GM18909 (cell line): Measurements from ENCODE around the gene DHX40.
"Not testable (repeated sequence)": the region's sequence is repeated elsewhere in the genome, so short reads cannot be mapped to it uniquely, and the experiment has no call there.

Experiments
- ATAC-seq: cut with Tn5 transposase; IDR thresholded peaks from one replicate; pipeline ENCODE4 v1.9.1; 2021; ENCODE audit warnings: mild to moderate bottlenecking; ENCODE audit not compliant: unreplicated experiment, poor library complexity

DHX40 gene

DNA sequence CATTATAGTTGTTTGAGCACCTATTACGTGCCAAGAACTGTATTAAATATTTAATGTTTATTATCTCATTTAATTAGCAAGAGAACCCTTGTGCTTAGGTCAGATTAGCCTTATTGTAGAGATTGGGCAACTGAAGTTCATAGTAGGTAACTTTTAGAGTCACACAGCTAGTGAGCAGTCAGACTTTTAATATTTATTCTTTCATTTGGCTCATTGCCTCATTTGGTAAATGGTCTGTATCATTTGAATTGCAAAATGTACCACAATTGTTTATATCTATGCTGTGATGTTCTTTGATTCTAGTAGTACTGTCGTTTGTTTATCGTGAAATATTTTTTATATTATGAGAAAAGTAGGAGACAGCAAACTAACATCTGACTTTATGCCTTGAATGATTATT, 61.9 kb downstream of the DHX40 start:
- ATAC-seq: no peak

DNA sequence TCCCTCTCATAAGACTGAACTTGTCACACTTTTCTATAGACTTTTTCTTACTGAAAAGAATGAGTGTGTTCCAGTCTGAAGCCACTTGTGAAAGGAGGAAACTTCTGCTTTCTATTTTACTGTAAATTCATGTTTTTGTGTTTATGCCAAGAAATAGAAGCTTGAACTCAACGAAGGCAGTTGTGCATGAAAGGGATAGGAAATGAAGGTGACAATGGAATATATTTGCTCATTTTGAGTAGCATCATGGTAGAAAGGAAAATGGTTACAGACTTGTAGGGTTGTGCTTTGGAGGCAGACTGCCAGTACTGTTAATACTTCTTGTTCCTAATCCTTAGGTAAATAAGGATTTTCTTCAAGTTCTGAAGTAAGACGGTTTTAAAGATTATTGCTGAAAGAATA, 62.4 kb downstream of the DHX40 start:
- no peak for ATAC-seq

DNA sequence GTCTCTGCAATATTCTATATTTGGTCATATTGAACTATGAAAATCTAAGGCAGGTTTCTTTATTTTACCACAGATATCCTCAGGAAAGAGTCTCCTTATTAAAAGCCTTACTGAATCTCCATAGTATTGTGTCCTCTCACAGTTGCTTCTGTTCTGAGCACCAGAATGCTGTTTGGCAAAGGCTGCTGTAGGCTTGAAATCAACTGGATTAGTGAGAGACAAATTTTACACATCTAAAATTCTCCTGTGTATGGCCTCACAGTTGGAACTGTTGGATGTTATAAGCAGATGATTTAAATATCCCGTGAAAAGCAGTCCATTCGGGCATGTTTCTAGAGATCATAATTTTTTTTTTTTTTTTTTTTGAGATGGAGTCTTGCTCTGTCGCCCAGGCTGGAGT, 63.8 kb downstream of the DHX40 start:
- ATAC-seq: no peak

DNA sequence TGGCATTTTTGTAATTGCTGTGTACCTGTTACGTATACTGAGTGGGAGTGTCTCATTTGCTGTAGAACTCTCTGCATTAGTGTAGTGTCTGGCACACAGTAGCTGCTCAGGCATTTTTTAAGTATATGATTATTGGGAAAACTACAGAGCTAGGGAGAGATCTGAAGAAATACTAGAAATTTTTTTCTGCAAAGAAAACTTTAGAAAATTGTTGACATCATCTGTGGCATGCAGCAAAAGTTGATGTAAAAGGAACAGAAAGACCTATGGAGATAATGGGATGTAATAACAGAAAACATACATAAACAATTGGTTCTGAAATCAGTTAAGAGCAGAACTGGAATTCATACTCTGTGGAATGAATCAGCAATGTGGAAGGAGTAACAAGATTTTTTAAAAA, 65.9 kb downstream of the DHX40 start:
- no peak for ATAC-seq

DNA sequence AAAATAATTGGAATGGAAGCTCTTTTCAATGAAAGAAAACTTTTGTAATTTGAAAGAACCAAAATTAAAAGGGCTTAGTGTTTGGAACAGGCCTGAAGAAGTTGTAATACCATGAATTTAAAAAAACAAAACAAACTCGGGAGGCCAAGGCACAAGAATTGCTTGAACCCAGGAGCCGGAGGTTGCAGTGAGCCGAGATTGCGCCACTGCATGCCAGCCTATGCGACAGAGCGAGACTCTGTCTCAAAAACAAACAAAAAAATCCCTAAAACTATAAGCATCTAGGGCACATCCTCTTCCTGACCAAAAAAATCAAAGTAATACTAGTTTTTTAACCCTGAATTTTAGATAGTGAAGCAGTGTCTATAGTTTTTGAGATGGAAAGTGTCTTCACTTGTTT, 67.0 kb downstream of the DHX40 start:
- no peak for ATAC-seq

DNA sequence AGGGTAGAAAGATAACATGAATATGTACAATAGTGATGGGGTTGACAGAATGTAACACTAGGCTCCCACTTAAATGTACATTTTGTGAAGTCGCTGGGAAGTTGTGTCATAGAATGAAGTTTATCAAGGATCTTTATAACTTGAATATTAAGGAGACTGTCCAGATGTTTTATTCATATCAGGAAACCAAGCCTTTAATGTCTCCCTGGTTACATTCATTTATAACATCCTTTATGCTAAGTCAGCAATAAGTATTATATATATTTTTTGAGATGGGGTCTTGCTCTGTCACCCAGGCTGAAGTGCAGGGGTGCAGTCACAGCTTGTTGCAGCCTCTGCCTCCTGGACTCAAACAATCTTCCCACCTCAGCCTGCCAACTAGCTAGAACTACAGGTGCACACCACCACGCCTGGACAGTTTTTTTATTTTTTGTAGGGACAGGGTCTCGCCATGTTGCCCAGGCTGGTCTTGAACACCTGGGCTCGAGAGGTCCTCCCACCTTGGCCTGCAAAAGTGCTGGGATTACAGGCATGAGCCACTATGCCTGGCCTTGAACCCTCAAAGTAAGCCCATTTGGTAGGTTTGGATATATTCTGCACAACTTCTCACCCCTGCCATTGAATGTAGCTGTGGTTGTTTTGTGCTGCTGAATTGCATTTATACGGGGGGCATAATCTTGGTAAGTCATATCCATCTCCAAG, 68.4 kb downstream of the DHX40 start:
- no peak for ATAC-seq

DNA sequence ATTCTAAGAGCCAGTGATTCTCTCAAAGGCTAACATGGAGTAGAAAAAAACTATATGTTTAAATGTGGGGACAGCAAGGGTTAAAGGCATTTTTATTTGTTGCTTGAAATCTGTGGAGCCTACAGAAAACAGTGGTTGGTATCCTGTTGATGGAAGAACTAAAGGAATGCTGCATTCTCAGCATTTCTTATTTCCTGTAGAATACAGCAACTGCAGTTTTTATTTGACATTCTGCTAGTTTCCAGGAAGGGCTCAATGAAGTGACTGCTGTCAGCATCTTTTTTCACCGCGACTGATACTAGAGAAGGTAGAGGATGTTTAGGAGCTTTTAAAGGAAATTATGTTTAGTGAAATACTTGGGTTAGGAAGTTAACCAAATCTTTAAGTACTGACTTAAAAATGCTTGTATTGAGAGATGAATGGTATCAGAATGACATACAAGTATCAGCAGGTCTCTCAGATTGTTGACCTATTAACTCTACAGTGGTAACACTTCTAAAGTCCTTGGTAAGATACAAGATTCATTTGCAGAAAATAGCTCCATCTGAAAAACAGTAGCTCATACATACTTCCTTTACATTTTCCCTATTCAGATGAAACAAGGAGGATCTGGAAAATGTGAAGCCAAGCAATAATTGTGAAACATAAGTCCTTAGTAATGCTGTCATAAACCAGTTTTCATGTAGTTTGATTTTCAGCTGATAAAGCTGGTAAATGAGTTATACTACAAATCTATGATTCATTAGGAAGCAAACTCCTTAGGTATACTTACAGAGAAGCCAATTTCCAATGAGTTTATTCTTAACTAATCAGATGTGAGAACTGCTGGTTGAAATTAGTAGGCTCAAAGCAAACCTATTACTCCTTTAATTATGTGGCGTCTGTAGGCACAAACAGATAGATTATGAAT, 69.5 kb downstream of the DHX40 start:
- ATAC-seq: peak; percentile 65

DNA sequence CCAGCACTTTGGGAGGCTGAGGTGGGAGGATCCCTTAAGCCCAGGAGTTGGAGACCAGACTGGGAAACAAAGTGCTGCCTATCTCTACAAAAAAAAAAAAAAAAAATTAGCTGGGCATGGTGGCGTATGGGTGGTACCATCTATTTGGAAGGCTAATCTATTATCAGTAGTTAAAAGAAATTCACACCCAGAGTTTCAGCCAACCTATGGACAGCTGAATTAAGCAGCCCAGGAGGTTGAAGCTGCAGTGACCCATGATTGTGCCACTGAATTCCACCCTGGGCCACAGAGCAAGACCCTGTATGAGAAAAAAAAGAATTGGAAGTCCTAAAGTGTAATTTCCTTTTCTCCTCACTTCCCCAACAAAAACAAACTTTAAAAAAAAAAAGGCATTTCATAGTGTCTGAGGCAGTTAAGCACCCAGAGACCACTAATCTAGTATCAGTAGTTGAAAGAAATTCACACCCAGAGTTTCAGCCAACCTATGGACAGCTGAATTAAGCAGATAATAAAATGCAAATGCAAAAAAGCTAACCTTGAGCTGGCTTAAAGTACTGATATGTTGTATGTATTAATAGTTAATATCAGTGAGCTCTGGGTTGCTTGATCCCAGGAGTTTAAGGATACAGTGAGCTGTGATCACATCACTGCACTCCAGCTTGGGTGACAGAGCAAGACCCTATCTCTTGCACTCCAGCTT, 72.4 kb downstream of the DHX40 start:
- no peak for ATAC-seq

DNA sequence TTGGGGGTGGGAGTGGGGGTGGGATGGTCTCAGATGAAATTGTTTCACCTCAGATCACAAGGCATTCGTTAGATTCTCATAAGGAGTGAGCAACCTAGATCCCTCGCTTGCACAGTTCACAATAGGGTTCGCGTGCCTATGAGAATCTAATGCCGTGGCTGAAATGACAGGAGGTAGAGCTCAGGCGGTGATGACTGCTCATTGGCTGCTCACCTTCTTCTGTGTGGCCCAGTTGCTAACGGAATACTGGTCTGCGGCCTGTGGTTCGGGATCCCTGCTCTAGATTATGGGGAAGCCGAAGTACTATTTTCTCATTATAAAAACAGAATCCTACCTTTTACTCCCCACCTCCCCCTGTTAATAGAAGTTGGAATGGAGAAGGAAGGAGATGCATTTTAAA, 73.1 kb downstream of the DHX40 start:
- ATAC-seq: no peak

DNA sequence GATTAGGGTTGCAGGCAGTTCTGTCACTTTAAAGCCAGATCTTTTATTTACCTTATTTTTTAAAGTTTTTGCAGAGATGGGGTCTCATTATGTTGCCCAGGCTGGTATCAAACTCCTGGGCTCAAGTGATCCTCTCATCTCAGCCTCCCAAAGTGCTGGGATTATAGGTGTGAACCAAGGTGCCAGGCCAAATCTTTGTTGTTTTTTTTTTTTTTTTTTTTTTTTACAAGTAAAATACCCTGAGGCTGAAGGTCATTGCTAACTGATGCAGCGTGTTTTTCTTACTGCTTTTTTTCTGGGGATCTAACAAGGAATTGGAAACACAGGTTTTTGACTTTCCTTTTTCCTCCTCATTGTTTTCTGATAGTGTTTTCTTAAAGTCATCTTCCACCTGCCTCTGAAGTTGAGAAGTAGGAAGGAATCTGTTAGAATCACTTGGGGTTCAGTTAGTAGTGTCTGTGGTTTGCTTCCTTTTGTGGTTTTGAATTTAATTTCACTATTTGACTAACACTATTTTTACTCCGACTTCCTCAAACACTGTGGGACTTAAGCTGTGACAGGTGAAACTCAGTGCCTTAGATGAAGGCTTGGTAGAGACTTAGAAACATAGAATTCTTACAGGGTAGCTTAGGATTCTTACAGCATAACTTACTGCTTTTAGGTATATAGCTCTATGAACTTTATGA, 76.5 kb downstream of the DHX40 start:
- peak; percentile 85 for ATAC-seq

DNA sequence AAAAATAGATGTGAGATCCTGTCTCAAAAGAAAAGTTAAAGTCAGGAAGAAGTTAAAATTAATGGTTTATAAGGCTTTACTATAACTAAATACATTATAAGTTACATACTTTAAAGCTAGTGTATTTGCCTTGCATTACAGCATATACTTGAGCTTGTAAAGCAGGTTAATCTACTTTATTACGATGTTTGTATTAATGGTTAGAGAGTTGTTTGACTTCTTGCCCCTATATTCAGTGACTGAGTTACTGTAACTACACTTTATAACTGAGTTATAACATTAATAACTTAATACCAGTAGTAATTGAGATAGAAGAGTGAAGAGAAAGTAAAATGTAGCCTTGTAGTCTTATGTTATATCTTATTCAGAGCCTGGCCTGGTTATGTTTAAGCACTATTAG, 77.2 kb downstream of the DHX40 start:
- no peak for ATAC-seq

DNA sequence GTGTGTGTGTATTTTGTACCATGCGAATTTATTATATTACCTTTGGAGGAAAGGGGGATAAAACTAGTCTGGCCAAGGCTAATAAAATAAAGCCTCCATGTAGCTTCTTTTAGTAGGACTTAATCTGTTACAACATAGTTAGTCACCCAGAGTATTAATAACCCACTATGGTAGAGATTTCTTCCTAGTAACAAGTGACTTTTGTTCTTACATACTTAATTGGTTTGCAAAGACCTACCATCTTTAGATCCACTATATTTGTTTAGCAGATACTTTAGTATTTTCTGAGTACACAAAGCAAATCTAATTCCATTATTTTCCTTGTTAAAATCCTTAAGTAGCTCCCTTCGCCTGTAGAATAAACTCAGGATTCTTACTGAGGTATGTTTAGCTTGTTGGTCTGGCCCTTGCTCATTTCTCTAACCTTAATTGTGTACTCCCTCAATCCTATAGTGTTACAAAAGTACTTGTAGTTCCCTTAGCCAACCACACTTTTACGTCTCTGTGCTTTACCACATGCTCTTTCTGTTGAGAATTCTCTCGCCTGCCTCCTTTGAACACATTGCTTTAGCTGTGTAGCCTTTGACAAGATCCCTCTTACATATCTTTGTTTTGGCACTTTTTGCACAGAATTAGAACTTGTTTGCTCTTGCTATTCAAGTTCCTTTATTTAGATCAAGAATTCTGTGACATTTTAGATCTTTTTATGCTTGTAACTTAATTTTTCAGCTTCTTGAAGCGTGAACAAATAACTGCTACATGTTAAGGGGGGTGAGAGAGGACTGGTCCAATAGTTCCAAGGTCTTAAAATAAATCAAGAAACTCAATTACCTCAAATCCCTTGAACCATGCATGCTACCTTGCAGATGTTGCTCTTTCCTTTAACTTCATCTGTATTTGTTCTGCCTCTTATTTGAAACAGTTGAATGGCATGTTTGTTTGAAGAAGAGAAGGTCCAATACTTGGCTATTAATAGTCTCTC, 78.0 kb downstream of the DHX40 start:
- ATAC-seq: no peak

DNA sequence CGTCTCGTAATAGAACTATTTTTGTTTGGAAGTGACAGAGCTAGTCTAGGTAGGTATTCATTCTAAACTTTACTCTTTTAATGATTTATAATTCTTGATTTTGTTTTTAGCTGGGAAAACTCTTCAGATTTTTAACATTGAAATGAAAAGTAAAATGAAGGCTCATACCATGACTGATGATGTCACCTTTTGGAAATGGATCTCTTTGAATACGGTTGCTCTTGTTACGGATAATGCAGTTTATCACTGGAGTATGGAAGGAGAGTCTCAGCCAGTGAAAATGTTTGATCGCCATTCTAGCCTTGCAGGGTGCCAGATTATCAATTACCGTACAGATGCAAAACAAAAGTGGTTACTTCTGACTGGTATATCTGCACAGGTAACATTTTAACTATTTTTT, 81.9 kb downstream of the DHX40 start:
- ATAC-seq: no peak

DNA sequence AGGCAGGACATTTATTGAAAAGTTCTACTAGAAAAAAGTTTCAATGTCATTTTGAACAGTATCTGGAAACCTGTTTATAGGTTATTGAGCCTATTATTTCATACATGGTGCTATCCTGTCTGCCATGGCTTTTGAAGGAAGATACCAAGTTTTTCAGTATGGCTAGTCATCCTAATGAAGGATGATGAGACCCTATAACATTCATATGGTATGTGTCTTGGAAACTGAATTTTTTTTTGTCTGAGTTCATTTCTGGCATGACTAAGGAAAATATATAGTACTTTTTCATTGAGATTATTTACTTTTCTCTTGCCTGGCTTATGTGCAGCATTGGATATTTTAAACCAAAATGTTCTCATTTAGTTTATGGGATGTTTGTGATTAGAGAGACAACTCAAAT, 84.5 kb downstream of the DHX40 start:
- ATAC-seq: no peak

DNA sequence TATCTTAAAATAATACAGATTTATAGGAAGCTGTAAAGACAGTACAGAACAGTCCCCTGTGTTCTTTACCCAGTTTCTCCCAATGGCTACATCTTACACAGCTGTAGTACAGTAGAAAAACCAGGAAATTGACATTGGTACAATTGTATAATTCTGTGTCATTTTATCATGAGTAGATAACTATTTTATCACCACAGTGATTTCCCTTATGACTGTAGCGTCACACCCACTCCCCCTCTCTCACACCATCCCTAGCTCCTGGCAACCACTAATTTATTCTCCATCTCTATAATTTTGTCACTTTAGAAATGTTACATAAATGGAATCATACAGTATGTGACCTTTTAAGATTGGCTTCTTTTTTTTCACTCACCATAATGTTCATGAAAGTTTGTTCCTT, 85.2 kb downstream of the DHX40 start:
- ATAC-seq: no peak

DNA sequence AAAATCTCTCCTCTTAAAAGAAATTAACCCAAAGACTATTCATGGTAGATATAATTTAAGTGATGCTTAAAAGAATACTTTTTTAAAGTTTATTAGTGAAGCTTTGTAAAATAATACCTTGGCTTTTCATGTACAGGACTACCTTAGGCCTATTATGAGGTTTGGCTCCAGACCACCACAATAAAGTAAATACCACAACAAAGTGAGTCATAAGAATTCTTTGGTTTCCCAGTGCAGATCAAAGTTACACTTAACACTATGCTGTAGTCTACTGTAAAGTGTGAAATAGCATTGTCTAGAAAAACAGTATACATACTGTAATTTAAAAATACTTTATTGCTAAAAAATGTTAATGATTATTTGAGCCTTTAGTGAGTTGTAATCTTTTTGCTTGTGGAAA, 85.9 kb downstream of the DHX40 start:
- ATAC-seq: no peak

DNA sequence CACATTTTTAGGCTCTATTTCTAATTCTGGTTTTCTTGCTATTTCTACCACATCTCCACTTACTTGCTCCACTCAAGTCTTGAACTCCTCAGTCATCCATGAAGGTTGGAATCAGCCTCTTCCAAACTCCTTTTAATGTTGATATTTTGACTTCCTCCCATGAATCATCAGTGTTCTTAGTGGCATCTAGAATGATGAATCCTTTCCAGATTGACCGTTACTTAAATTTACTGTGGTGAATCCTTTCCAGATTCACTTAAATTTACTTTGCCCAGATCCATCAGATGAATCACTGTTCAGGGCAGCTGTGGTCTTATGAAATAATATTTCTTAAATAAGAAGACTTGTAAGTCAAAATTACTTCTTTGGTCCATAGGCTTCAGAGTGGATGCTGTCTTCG, 86.7 kb downstream of the DHX40 start:
- ATAC-seq: no peak

DNA sequence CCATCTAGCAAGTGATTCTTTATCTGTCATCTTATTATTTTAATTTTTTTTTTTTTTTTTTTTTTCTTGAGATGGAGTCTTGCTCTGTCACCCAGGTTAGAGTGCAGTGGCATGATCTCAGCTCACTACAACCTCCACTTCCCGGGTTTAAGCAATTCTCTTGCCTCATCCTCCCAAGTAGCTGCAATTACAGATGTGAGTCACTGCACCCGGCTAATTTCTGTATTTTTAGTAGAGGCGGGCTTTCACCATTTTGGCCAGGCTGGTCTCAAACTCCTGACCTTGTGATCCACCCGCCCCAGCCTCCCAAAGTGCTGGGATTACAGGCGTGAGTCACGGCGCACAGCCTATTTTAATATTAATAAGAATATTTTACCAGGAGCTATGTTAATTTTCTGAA, 91.2 kb downstream of the DHX40 start:
- not testable (repeated sequence) for ATAC-seq
